Iris pigment epithelial cell (primary cell): ENCODE results near the gene PPP1R12B.
"Not testable (repeated sequence)": the region's sequence is repeated elsewhere in the genome, so short reads cannot be mapped to it uniquely, and the experiment has no call there.

Source experiments
- DNase-seq: peaks from one replicate; pipeline ENCODE4 v3.0.0-alpha.2; 2011; ENCODE audit warnings: low read depth

The PPP1R12B gene

DNA sequence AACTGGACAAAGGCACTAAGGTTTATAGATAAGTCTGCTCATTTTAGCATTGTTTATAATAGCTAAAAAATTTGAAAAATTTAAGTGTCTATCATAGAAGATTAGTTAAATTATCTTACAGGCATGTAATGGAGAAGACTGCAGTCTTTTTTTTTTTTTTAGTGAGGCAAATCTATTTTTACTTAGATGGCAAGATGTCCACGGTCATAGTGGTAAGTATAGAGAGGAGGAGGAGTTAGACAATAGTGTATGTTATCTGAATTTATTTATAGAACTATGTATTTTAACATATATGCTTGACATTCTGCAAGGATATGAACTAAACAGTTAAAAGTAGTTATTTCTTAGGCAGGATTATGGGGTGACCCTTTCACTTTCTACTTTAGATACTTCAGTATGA is 212.7 kb downstream of the PPP1R12B start:
- DNase-seq = no peak

DNA sequence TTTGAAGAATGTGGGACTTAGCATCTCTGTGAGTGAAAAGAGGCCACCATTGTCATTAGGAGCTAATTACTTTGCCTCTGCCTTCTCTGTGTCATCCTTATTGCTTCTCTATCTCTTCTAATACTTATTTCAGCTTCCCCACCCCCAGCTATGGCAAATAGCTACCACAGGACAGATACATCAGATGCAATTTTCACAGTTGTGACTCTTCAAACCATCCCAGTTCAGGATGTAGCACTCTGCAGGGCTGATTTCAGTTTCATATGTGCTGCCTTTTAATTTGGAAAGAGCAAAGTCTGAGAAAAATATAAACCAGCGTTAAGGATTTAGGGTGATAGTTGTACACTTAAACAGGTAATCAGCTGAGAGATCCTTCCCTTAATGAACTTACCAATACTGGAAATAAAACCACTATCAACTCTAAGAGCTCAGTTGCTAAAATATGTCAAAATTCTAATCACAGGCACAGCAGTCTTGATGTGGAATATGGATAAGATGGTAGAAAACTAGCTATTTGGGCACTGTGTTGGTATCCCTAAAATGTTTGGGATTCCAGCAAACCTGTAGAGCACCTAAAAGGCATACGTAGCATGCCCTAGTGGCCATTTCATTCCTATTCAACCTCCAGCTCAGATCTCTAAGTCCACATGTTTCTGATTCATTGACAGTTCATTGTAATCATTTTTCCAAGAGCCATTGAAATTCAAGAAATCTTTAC is 213.4 kb downstream of the PPP1R12B start:
- no peak for DNase-seq

DNA sequence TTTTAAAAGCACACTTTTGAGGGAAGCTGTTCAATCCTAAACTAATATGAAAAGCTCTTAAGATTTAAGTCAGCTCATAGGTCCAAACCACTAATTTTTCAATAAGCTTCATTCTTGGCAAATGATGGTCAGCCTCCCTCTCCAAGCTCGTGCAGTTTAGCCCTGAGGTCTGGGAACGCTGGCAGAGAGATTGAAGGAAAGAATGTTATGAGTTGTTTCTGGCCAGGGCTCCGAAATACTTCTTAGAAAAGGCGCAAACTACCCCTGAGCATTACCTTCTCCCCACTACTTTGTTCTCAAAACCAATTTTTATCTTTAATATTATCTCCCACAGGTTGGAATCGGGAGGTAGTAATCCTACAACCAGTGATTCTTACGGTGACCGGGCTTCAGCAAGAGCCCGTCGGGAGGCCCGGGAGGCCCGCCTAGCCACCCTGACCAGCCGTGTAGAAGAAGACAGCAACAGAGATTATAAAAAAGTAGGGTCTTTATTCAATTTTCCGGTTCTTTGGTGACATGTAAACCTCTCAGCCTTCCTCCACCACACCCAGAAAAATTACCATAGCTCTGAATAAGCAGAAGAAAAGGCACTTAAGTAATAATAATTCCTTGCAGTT is 214.1 kb downstream of the PPP1R12B start:
- DNase-seq = no peak

DNA sequence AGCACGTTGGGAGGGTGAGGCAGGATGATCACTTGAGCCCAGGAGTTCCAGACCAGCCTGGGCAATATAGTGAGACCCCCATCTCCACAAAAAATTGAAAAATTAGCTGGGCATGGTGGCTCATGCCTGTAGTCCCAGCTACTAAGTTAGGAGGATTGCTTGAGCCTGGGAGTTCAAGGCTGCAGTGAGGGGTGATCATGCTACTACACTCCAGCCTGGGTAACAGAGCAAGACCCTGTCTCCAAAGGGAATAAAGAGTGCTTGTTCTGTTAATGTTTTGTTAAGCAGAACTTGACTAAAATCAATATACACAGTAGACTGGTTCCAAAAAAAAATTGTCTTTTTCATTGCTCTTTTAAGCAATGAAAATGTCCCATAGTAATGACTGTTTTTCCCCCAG is 215.3 kb downstream of the PPP1R12B start:
- no peak for DNase-seq

DNA sequence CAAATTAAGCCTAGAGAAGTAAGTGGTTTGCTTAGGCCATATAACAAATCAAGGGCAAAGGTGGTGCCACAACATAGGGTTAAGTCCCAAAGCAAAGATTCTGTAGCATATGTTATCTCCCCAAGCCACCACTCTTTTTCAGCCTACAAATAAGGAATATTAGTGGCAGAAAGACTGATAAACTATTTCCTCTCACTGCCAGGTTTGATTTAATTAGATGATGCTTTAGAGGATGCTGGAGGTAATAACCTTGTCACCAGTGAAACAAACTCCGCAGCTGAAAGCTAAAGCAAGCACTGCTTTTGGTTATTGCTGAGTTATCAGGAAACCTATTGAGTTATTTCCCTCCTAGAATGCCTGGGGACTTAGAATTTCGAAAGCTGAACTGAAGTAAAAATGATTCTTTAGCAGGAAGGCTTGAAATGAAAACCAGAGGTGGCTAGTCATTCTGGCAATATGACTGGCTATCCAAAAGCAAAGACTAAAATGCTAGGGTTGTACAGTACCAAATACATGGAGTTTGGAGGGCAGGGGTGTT is 216.5 kb downstream of the PPP1R12B start:
- no peak for DNase-seq

DNA sequence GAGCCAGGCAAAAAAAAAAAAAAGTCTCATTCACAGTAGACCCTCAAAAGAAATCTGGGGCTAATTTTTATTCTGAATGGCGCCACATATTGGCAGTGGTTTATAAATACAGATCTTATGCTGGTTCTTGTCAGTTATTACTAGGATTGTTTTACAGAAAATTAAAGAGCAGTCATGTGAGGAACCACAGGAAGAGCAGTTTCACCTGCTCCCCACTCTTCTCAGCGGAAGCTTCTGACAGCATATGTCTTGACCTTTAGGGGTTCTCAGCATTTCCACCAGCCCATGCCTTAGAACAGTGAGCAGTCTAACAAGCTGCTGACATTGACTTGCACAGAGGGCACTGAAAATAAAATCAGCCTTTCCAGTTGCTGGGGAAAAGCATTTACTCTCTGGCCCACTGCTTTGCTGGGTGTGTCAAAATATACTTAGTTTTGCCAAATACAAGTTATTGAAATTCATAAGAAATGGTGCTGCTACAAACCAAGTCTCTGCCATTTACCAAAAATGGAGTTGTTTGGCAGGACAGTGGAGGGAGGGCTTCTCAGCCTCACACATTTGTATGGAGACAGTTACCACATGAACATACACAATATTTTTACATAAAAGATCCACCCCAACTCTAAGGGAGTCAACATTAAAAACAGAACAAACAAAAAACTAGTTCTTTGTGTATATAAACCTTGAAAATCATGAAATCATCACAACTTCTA is 217.5 kb downstream of the PPP1R12B start:
- DNase-seq = no peak

DNA sequence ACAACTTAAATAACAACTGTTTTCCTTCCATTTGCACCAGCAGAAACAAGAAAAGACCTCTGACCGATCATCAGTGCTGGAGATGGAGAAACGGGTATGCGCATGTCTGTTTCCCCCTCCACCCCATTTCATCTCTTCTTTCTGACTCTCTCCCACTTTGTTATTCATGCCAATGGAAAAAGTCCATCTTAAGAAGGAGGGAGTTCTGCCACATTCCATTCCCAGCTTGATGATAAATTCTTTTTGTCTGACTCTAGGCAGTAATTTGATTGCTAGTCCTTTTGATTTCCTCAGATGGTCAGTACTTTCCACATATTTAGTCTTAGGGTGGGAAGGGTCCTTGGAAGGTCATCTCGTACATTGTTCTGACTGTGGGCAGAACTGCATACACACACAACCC is 219.2 kb downstream of the PPP1R12B start:
- DNase-seq = peak; percentile 69

DNA sequence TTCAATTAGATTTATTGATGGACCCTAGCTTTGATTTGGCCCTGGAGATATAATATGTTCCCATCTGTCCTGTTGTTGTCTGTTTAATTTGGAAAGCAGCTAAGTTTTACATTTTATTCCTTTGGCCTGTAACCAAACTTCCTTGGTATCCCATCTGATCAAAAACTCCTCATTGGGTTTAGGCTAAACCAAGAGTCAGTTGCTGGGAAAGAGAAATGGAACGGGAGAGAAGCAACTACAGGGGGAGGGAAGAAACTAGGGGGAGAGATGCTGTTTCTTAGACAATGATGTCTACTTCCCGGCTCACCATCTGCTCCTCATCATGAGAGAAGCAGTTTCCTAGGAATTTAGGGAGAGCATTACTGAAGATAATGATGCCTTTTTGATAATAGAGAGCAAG is 219.9 kb downstream of the PPP1R12B start:
- no peak for DNase-seq

DNA sequence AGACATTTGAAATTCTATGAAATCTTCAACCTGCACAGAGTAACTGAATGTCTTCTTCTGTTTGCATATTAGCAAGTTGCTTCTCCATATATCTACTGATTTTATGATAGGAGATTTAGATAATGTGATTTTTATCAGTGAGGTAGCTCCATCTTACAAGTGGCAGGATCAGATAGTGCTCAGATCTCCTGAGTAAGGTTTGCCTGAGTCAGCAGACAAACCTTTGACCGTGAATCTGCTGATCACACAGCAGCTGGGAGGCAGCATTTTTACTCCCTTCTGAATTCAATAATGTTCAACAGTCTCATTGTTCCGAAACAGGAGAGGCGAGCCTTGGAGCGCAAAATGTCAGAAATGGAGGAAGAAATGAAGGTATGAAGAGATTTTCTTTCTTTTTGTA is 220.3 kb downstream of the PPP1R12B start:
- peak; percentile 65 for DNase-seq

DNA sequence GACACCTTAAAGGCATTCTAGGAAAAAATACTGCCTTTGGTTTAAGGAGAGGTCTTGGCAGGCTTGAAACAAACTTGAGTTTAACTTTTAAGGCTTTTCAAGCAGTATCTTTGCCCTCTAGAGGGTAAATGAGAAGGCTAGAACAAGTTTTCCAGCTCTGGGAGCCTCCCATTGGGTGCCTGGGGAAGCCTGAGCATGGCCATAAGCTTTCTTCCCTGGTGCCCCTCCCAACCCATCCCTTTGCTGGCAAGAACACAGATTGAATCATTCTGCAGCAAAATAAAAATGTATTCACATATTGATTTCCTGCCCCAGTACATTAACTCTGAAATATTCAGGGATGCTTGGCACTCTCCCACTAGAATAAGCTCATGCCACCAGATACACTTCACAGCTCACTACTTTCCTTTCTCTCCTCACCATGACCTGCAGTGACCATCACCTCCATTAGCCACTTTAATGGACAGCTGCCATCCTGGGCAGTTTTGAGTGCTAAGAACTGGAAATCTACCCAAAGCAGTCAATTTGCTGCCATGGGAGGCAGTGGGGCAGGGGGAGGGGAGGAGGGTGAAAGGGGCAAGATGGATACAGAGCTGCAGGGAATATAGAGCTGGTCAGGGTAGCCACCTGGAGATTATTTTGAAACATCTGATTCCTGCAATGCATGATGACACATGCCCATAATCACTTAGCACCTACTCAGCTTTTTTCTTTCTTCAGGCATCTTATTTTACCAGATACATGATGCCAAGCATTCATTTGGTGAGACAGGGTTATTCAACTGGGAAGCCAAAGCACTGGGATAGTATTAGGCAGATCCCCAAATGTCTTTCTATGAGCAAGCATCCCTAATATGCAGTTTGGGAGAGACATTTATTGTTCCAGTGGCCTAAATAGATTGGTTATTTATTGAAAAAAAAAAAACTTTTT is 221.2 kb downstream of the PPP1R12B start:
- DNase-seq = no peak

DNA sequence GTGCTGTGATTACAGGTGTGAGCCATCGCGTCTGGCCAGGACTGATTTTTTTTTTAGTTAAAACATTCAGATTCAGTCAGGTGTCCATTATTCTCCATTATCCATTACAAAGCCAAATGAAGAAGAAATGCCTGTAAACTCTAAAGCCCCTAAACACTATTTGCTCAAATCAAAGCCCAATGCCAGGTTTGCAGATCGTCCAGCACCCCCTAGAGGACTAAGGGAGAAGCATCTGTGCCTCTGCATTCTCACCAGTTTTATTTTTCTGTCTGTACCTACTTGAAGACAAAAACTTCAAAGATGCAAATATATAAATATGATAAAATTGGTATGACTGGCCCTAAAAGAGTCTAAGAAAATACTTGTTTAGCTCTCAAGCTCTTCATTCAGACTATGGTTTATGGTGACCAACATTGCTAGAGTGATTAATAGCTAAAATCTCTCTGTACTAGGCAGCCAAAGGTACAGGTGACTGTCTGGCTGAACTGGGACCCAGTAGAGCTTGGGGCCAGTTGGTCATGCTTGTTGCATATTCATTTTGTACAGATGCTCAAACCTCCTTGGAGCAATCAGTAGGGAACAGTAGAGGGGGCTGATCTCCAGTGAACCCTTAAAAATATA is 223.3 kb downstream of the PPP1R12B start:
- peak; percentile 65 for DNase-seq

DNA sequence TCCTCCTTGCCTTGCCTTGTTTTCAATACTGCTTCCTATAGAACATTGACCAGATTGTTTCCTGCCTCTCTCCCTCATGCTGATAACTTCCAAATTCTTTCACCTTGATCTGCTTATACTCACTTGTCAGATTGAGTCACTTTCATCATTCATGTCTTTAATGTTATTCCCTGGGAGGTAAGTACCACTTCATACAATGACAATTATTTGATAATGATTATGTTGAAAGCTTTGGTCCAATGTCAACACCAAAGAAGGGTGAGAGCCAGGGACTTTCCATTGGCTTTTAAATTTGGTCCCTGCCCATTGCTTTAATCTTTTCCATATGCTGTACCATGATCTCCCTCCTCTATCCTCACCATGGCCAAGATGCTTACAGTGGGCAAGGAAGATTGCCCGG is 224.4 kb downstream of the PPP1R12B start:
- DNase-seq = no peak

DNA sequence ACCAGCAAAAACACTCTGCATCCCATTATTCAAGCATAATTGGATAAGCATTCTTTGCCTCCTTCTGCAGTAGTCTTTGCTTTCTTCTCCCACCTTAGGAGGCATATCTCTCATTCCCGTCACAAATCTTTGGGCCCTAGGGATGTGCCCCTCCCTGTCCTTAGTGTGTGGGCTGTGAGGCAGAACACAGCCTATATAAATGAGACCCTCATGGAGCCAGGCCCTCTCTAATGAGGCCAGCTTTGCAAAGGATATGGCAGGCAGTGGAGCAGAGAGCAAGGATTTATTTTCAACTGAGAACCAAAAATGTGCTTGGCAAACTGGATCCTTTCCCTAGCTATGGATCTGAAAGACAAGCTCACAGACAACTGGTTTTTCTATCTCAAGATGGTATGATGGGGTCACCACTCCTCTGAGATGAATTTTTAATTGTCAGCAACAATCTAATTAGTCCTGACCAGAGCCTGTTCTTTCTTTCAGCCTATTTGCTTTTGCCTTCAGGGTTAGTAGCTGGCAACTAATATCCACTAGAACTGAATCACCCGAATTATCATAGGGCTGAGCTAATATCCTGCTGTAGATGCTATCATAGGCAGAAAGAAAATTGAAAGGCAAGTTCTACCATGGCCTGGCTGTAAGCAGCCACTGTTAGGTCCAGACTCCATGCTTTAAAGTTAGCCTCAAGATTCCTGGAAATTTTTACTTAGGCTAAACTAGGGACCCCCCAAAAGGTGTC is 227.6 kb downstream of the PPP1R12B start:
- peak; percentile 67 for DNase-seq

DNA sequence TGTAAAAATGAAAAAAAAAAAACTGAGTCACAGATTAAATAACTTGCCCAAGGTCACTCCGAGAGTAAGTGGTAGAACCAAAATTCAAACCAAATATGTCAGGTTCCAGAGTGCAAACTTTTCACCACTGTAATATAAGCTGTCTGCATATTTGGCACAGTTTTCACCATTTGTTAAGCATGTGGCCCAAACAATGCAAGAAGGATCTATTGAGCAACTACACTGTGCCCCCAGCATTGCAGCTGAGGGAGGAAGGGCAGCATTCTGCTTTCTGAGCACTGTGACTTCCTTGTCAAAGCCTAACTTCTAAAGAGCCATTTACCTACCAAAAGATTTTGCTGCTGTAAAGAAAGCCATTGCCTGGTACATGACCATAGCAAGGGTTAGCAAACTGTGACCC is 228.3 kb downstream of the PPP1R12B start:
- DNase-seq = peak; percentile 93

DNA sequence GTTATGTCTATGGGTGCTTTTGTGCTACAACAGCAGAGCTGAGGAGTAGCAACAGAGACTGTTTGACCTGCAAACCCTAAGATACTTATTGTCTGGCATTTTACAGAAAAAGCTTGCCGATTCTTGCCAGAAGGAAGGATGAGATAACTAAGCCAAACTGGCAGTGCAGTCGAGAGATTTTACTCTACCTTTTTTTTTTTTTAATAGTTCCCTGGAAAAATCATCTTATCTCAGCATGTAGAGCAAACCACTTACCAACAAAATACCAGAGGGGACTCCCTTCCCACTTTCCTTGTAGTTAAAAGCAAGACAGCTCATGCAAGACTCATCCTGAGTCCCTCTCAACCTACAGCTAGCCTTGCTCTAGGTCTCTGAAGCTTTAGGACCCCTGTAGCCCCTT is 228.9 kb downstream of the PPP1R12B start:
- peak; percentile 59 for DNase-seq

DNA sequence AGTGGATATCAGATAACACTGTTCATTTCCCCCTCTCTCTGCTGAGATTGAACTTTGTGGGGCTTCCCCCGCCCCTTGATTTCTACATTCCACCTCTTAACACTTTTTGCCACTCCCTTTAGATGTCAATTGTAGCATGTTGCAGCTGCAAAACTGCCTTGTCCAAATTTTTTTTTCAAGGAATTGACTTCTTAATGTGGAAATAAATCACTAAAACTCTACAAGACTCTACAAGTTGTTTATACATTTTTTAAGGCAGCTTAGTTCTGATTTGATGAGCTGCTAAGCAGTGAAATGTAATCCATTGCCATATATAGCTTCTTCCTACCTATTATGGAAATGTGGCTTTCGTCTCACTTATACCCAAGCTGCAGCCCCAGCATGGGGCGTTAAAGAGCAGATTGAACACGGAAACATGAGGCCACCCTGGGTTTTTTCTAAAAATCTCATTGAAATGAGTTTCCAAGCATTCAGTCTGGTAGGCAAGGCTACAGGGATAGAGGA is 229.6 kb downstream of the PPP1R12B start:
- DNase-seq = peak; percentile 81

DNA sequence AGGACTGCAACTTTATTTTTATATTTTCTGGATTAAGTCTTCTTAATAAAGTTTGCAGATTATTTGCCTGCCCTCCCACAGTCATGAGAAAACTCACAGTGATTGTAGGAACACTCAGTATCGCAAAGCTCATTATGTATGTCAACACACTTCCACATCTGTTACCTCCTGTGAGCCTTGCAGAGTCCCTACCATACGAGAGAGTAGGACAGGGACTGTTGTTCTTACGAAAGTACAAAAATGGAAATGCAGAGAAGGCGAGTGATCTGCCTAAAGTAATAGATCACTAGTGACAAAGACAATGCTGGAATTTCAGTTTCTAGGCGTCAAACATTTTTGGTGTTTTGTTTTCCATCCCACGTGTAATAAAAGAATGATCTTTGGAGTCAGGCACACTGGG is 230.1 kb downstream of the PPP1R12B start:
- DNase-seq = no peak

DNA sequence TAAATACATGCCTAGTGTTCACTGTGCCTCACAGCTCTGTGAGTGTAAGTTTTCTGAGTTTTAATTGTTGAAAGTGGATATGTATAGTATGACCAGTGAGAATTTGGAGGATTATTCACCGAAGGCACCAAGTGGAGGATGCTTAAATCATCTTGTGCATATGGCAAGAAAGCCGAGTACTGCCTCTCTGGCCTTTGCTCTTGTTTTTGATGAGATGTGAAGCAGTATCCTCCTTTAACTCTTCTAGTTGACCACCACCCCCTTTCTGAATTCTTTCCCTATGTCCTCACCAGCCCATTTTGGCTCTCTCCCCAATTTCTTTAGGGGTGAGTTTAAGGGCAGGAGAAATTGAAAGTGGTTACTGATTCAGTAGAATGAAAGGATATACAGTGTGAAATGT is 231.3 kb downstream of the PPP1R12B start:
- peak; percentile 98 for DNase-seq

DNA sequence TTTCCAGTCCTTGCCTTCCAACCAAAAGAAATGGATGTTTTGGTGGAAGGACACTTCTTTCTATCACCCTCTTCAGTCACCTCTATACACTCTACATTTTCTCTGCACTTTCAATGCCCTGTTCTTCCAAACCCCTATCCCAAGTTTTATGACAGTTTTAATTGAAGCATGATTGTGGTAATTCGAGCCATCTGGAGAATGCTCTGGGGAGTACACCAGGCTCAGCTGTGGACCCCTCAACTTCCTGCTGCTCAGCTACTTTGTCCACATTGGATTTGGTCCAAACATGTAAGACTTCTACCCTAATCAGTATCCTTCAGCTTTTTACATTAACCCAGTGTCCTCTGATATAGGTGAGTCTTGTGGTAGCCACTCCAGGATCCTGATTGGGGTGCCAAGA is 232.1 kb downstream of the PPP1R12B start:
- no peak for DNase-seq

DNA sequence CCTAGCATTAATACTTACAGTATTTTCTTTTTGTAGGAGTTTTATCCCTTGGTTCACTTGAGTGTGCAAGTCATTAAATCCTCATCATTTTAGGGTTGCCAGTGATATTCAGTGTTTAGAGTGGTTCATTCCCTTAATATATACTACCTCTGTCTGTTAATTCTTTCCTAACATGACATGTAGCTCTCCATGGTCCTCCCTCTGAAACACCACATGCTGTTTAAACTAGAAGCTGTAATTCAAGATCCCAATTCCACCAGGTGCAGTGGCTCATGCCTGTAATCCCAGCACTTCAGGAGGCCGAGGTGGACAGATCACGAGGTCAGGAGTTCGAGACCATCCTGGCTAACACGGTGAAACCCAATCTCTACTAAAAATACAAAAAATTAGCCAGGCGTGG is 233.9 kb downstream of the PPP1R12B start:
- DNase-seq = not testable (repeated sequence)
